ENCODE measurements around the gene CSNK2A3.

DNA sequence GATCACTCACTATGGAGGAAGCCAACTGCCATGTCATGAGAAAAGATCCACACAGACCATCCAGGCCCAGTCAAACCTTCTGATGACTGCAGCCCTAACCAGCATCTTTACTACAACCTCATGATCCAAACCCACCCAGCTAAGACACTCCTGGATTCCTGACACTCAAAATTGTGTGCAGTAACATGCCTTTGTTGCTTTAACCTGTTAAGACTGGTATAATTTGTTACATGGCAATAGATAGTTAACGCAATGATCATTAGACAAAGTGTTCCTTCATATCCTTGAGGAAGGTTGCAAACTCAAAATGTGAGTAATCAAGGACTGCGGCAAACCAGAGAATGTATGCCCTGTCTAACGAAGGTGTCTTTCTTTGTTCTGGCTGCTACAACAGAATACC is 47.1 kb upstream of the CSNK2A3 start:
- TF ChIP-seq, protein P1, sequence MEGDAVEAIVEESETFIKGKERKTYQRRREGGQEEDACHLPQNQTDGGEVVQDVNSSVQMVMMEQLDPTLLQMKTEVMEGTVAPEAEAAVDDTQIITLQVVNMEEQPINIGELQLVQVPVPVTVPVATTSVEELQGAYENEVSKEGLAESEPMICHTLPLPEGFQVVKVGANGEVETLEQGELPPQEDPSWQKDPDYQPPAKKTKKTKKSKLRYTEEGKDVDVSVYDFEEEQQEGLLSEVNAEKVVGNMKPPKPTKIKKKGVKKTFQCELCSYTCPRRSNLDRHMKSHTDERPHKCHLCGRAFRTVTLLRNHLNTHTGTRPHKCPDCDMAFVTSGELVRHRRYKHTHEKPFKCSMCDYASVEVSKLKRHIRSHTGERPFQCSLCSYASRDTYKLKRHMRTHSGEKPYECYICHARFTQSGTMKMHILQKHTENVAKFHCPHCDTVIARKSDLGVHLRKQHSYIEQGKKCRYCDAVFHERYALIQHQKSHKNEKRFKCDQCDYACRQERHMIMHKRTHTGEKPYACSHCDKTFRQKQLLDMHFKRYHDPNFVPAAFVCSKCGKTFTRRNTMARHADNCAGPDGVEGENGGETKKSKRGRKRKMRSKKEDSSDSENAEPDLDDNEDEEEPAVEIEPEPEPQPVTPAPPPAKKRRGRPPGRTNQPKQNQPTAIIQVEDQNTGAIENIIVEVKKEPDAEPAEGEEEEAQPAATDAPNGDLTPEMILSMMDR (optimal IDR thresholded peaks at IDR 0.05 in 1 of 3, IDR thresholded peaks at IDR 0.05 in 1 of 3, conservative IDR thresholded peaks at IDR 0.05 in 1 of 3; ENCODE audit: extremely low read depth in 1 of 3, insufficient read depth in 2 of 3, low read length in 3 of 3) = no peak
- no peak for TF ChIP-seq EZH2 (IDR thresholded peaks at IDR 0.05; ENCODE audit: low read length)

Data from keratinocyte (primary cell).